ENCODE data around the gene ANTXRL.

The ANTXRL gene

DNA sequence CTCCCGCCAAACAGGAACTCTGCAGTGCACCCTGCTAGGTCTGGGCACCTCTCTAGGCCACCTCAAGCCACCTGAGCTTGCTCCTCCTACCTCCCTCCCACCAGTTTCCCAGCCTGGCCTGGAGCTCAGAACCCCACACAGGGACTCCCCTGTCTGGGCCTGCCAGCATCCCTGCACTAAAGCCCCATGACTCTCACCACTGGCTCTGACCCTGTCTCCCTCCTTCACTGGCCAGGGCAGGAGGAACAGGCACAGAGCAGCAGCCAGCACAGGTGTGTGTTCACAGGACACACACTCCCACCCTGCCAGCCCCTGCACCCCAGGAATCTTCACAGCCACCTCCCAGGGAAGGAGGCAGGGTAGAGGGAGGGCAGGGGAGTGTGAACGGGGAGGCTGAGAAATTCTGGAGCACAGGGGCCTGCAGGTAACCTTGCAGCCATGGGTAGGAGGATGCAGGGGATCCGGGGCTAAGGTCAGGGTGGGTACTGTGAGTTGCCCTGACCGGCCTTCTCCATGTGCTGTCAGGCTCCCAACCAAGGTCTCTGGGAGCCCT, 13.9 kb upstream of the ANTXRL start:
- H3K4me3 ChIP-seq (ENCODE audit: low read depth, low read length) = no peak overlapping the region

- no peak overlapping the region for H3K4me3 ChIP-seq (ENCODE audit: low read depth, low read length)
Observed at GRCh38 chr10:46273506-46274477, 13.0 kb upstream of the ANTXRL start.

GRCh38 chr10:46277840-46278239, 9.0 kb upstream of the ANTXRL start:
- no peak overlapping the region for H3K4me3 ChIP-seq (ENCODE audit: low read depth, low read length)

DNA sequence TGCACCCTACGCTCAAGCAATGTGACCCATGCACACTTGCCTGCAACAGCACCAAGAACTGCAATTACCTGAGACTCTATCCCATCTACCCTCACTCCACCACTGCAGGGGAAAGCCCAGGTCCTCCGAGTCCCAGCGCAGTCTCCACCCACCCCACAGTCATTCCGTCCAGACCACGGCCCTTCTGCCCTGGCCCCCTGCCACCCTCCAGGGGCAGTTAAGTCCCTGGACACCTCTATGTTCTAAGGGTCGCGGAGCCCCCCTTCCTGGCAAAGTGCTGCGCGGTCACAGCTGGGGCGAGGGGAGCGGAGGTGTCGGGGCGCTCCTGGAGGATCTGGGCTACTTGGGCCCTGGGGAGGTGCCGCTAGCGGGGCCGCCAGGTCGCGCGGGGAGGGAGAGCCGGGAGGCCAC, 4.4 kb upstream of the ANTXRL start:
- H3K4me3 ChIP-seq (ENCODE audit: low read depth, low read length) = peak overlapping the region; percentile 45

- peak overlapping the region; percentile 45 for H3K4me3 ChIP-seq (ENCODE audit: low read depth, low read length)
Observed at GRCh38 chr10:46282842-46283574, 3.8 kb upstream of the ANTXRL start.

DNA sequence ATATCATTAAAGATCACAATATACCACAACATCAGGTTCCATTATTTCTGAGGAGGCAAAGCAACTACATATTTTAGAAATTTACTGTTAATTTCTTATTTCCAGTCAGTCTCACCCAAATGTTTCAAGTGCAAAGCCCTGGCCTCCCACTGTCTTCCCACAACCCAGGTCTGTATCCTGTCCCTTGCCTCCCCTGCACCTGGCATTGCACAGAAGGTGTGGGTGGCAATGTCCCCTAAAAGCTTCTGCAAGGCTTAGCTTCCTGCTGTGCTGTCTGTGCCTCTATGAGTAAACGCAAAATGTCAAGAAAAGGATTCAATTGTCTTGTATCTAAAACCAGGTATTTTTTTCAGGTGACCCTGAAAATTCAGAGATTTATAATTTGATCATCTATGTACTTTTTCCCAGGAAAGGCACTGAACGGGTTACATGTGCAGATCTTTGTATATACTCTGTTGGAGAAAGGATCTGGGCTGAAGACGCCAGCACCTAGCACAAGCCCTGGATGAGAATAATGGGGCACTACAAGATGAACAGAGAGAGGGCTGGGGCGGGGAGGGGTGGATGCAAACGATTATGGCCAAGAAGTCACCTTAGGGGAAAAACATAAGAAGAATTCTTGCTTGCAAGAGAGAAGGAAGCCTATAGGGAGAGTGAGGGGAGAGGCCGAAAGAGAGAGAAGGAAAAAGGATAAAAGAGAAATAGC, 3.1 kb upstream of the ANTXRL start:
- peak overlapping the region; percentile 74 for H3K4me3 ChIP-seq (ENCODE audit: low read depth, low read length)

GRCh38 chr10:46284286-46285229, 2.2 kb upstream of the ANTXRL start:
- peak overlapping the region; percentile 74 for H3K4me3 ChIP-seq (ENCODE audit: low read depth, low read length)

- peak overlapping the region; percentile 74 for H3K4me3 ChIP-seq (ENCODE audit: low read depth, low read length)
Observed at GRCh38 chr10:46285300-46285699, 1.5 kb upstream of the ANTXRL start.

DNA sequence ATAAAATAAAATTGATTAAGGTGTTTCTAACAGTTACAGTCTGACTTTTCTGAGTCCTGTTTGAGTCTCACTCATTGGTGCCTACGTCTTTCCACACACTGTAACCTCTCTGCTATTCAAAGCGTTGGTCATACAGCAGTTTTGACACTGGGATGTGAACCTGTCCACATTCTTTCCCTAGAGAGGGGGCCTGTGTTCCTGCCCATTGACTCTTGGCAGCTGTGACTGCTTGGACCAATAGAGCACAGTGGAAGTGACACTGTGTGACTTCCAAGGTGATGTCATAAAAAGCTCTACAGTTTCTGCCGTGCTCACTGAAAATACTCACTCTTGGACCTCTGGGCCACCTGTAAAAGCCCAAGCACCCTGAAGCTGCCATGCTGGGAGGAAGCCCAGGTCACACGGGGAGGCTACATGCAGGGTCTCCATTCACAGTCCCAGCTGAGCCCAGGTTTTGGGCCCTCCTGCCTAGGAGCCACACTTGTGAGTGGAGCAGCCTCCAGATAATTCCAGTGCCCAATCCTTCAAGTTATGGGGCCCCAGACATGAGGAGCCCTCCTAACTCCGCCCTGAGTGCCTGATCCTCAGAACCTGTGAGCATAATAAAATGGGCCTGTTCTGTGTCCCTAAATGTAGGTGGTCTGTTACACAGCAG, 704 bp upstream of the ANTXRL start:
- no peak overlapping the region for H3K4me3 ChIP-seq (ENCODE audit: low read depth, low read length)

DNA sequence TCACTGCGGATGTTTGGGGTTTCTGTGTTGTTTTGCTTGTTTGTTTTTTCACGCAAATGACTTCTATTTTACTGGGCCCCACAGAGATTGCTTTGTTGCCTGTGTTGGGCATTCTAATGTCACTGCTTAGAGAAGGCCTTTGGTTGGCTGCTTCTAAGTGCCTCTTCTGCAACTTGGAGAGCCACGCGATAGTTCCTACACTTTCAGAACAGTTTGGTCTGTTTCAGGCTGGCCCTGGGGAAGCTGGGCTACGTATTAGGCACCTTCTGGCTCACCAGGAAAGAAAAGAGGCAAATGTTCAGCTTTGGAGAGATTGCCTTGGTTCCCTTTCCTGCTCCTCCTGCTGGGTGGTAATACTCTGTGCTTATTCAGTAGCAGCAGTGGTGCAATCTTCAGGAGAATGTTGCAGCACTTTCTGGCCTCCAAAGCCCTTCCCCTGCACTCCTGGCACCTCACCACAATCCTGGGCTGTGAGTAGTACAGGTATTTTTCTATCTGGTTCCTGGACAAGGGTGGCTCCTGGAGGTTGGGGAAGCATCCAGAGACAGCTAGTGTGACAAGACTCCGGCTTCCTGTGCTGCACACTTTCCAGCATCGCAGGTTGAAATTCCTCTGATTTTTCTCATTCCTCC, 1.2 kb downstream of the ANTXRL start:
- no peak overlapping the region for H3K4me3 ChIP-seq (ENCODE audit: low read depth, low read length)

DNA sequence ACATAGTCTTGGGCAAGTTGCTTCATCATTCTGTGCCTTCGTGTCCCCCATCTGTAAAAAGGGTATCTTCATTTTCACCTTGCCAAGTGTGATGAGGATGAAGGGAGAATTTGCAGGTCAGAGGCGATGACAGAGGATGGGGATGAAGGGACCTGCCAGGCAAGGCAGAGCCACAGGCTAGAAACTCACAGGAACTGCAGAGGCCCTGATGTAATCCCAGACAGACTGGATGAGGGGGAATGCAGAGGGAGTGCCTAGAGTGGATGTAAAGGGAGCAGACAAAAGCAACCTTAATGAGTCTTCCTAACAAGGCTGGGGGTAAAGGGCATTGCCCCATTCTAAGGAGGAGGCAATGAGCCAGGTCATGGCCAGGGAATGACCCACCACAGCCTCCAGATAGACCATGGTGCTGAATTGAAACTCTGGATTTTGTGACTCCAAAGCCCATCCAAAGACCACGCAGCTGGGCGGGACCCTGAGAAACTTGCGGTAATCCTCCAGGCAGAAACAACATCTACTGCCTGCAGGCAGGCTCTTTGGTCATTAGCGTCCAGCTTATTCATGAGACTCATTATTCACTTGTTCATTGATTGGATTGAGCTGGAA, 1.9 kb downstream of the ANTXRL start:
- H3K4me3 ChIP-seq (ENCODE audit: low read depth, low read length) = no peak overlapping the region

DNA sequence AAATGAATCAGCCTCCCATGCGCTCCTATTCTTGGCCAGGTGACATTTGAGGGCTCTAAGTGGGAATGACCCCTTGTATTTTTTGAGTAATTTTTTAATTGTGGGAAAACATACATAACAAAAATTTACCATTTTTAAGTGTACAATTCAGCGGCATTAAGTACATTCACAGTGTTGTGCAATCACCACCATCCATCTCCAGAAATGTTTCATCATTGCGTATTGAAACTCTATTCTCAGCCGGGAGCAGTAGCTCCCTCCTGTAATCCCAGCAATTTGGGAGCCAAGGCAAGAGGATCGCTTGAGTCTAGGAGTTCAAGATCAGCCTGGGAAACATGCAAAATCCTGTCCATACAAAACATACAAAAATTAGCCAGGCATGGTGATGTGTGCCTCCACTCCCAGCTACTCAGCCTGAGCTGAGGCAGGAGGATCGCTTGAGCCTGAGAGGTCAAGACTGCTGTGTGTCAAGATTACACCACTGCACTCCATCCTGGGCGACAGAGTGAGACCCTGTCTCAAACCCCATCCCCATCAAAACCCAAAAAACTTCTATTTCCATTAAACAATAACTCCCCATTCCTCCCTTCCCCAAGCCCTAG, 2.5 kb downstream of the ANTXRL start:
- no peak overlapping the region for H3K4me3 ChIP-seq (ENCODE audit: low read depth, low read length)

- H3K4me3 ChIP-seq (ENCODE audit: low read depth, low read length) = no peak overlapping the region
Observed at GRCh38 chr10:46290101-46290886, 3.5 kb downstream of the ANTXRL start.

GRCh38 chr10:46291817-46292572, 5.2 kb downstream of the ANTXRL start:
- no peak overlapping the region for H3K4me3 ChIP-seq (ENCODE audit: low read depth, low read length)

GRCh38 chr10:46292573-46293023, 5.8 kb downstream of the ANTXRL start:
- no peak overlapping the region for H3K4me3 ChIP-seq (ENCODE audit: low read depth, low read length)

GRCh38 chr10:46293228-46293627, 6.4 kb downstream of the ANTXRL start:
- no peak overlapping the region for H3K4me3 ChIP-seq (ENCODE audit: low read depth, low read length)
